ENCODE results near the gene CRTAC1.

CRTAC1 gene

DNA sequence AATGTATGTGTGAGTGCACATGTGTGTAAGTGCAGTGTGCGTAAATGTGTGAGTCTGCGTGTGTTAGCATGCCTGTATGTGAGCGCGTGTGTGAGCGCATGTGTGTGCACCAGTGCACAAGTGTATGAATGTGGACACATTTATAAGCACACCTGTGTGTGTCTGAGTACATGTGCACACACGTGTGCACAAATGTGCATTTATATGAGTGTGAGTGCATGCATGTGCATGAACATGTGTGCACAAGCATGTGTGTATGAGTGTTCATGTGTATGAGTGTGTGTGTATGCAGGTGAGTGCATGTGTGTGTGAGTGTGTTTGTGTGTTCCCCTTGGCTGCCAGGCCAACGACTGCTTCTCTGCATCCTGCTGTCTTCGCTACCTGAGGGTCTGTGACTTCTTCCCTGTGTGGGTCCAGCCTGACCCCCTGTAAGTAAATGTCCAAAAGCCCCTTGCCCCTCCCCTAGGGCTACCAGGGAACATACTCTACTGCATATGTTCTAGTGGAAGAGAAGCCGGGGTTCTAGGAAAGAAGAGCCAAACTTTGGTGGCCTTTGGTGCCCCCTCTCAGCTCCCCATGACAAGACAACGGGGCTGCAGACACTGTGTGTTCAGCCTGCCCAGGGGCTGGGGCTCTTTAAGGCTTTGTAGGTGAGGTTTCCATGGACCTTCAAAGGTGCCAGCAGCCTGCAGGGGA is 163.7 kb downstream of the CRTAC1 start (continued):
- no peak for TF ChIP-seq TOX (CRISPR knock-in tag; IDR thresholded peaks at IDR 0.05; ENCODE audit: borderline replicate concordance)
- TF ChIP-seq OSR1 (CRISPR knock-in tag; IDR thresholded peaks at IDR 0.05): no peak
- TF ChIP-seq, protein P1, sequence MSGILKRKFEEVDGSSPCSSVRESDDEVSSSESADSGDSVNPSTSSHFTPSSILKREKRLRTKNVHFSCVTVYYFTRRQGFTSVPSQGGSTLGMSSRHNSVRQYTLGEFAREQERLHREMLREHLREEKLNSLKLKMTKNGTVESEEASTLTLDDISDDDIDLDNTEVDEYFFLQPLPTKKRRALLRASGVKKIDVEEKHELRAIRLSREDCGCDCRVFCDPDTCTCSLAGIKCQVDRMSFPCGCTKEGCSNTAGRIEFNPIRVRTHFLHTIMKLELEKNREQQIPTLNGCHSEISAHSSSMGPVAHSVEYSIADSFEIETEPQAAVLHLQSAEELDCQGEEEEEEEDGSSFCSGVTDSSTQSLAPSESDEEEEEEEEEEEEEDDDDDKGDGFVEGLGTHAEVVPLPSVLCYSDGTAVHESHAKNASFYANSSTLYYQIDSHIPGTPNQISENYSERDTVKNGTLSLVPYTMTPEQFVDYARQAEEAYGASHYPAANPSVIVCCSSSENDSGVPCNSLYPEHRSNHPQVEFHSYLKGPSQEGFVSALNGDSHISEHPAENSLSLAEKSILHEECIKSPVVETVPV (CRISPR knock-in tag; IDR thresholded peaks at IDR 0.05): no peak
- no peak for TF ChIP-seq GLIS3 (CRISPR knock-in tag; IDR thresholded peaks at IDR 0.05)
- TF ChIP-seq ISL1 (CRISPR knock-in tag; IDR thresholded peaks at IDR 0.05): no peak
- no peak for TF ChIP-seq SNAI2 (CRISPR knock-in tag; IDR thresholded peaks at IDR 0.05)
- TF ChIP-seq ZNF565 (CRISPR knock-in tag; conservative IDR thresholded peaks at IDR 0.05; ENCODE audit: low read depth): no peak

DNA sequence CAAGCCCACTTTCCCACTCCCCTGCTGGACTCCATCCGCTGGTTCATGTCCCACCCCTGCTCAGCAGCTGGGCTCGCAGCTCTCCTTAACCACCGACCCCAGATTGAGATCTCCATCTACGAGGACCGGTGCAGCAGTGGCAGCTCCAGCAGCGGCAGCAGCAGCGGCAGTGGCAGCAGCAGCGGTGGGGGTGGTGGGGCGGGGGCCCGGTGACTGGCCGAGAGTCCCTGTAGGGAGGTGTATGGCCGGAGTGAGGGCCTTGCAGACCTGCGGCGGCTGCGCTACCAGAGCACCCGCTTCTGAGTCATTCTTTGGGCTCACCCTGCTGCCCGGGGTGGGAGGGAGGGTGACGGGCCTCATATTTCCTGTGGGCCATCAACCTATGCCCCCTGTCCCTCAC is 164.9 kb downstream of the CRTAC1 start:
- no peak for ATAC-seq
- TF ChIP-seq ZNF565 (CRISPR knock-in tag; conservative IDR thresholded peaks at IDR 0.05; ENCODE audit: low read depth) (no peak), ZNF8 (CRISPR knock-in tag; IDR thresholded peaks at IDR 0.05) (no peak), ZFP30 (CRISPR knock-in tag; IDR thresholded peaks at IDR 0.05) (no peak), CSDC2 (CRISPR knock-in tag; IDR thresholded peaks at IDR 0.05) (no peak), GLIS3 (CRISPR knock-in tag; IDR thresholded peaks at IDR 0.05) (no peak), TCF4 (CRISPR knock-in tag; IDR thresholded peaks at IDR 0.05; ENCODE audit: borderline replicate concordance) (no peak), ZNF70 (CRISPR knock-in tag; IDR thresholded peaks at IDR 0.05) (no peak), BACH2 (CRISPR knock-in tag; IDR thresholded peaks at IDR 0.05; ENCODE audit: borderline replicate concordance) (no peak), RARB (CRISPR knock-in tag; IDR thresholded peaks at IDR 0.05) (no peak), OSR1 (CRISPR knock-in tag; IDR thresholded peaks at IDR 0.05) (no peak), ESRRG (CRISPR knock-in tag; IDR thresholded peaks at IDR 0.05) (no peak), TOX (CRISPR knock-in tag; IDR thresholded peaks at IDR 0.05; ENCODE audit: borderline replicate concordance) (no peak), PPARA (CRISPR knock-in tag; IDR thresholded peaks at IDR 0.05; ENCODE audit: borderline replicate concordance) (no peak), ZFP3 (CRISPR knock-in tag; IDR thresholded peaks at IDR 0.05) (no peak)
- TF ChIP-seq, protein P2, sequence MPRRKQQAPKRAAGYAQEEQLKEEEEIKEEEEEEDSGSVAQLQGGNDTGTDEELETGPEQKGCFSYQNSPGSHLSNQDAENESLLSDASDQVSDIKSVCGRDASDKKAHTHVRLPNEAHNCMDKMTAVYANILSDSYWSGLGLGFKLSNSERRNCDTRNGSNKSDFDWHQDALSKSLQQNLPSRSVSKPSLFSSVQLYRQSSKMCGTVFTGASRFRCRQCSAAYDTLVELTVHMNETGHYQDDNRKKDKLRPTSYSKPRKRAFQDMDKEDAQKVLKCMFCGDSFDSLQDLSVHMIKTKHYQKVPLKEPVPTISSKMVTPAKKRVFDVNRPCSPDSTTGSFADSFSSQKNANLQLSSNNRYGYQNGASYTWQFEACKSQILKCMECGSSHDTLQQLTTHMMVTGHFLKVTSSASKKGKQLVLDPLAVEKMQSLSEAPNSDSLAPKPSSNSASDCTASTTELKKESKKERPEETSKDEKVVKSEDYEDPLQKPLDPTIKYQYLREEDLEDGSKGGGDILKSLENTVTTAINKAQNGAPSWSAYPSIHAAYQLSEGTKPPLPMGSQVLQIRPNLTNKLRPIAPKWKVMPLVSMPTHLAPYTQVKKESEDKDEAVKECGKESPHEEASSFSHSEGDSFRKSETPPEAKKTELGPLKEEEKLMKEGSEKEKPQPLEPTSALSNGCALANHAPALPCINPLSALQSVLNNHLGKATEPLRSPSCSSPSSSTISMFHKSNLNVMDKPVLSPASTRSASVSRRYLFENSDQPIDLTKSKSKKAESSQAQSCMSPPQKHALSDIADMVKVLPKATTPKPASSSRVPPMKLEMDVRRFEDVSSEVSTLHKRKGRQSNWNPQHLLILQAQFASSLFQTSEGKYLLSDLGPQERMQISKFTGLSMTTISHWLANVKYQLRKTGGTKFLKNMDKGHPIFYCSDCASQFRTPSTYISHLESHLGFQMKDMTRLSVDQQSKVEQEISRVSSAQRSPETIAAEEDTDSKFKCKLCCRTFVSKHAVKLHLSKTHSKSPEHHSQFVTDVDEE (CRISPR knock-in tag; IDR thresholded peaks at IDR 0.05): no peak
- TF ChIP-seq, protein P1 (CRISPR knock-in tag; IDR thresholded peaks at IDR 0.05): no peak
- TF ChIP-seq, protein P3, sequence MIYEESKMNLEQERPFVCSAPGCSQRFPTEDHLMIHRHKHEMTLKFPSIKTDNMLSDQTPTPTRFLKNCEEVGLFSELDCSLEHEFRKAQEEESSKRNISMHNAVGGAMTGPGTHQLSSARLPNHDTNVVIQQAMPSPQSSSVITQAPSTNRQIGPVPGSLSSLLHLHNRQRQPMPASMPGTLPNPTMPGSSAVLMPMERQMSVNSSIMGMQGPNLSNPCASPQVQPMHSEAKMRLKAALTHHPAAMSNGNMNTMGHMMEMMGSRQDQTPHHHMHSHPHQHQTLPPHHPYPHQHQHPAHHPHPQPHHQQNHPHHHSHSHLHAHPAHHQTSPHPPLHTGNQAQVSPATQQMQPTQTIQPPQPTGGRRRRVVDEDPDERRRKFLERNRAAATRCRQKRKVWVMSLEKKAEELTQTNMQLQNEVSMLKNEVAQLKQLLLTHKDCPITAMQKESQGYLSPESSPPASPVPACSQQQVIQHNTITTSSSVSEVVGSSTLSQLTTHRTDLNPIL (CRISPR knock-in tag; IDR thresholded peaks at IDR 0.05; ENCODE audit: low read depth): no peak
- TF ChIP-seq, protein P4, sequence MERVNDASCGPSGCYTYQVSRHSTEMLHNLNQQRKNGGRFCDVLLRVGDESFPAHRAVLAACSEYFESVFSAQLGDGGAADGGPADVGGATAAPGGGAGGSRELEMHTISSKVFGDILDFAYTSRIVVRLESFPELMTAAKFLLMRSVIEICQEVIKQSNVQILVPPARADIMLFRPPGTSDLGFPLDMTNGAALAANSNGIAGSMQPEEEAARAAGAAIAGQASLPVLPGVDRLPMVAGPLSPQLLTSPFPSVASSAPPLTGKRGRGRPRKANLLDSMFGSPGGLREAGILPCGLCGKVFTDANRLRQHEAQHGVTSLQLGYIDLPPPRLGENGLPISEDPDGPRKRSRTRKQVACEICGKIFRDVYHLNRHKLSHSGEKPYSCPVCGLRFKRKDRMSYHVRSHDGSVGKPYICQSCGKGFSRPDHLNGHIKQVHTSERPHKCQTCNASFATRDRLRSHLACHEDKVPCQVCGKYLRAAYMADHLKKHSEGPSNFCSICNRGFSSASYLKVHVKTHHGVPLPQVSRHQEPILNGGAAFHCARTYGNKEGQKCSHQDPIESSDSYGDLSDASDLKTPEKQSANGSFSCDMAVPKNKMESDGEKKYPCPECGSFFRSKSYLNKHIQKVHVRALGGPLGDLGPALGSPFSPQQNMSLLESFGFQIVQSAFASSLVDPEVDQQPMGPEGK (CRISPR knock-in tag; IDR thresholded peaks at IDR 0.05; ENCODE audit: borderline replicate concordance): no peak
- TF ChIP-seq, protein P5, sequence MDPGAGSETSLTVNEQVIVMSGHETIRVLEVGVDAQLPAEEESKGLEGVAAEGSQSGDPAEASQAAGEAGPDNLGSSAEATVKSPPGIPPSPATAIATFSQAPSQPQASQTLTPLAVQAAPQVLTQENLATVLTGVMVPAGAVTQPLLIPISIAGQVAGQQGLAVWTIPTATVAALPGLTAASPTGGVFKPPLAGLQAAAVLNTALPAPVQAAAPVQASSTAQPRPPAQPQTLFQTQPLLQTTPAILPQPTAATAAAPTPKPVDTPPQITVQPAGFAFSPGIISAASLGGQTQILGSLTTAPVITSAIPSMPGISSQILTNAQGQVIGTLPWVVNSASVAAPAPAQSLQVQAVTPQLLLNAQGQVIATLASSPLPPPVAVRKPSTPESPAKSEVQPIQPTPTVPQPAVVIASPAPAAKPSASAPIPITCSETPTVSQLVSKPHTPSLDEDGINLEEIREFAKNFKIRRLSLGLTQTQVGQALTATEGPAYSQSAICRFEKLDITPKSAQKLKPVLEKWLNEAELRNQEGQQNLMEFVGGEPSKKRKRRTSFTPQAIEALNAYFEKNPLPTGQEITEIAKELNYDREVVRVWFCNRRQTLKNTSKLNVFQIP (CRISPR knock-in tag; IDR thresholded peaks at IDR 0.05; ENCODE audit: borderline replicate concordance, low read depth): no peak

All from SK-N-SH treated with all-trans-retinoic acid at 6 μM for 48 hours (cell line).